Ovary (tissue), 9 donors: ENCODE results near the gene APP. TPM values are rescaled to one million over a fixed set of nuclear protein-coding genes. Genes with fewer than 3 reads are reported as not detected.

Source experiments
- DNase-seq, 5 donors: peaks; one replicate each; pipeline ENCODE4 v3.0.0-alpha.2; 2019 to 2020
- H3K27ac ChIP-seq, 2 donors: fragments of 200-600 bp; one replicate each; pipeline versions ENCODE4 v1.5.1 to v1.8.0; 2019 to 2022
- H3K27me3 ChIP-seq: fragments of 200-600 bp; one replicate; pipeline ENCODE4 v1.8.0; 2022
- H3K36me3 ChIP-seq: fragments of 200-600 bp; sonication (generic); one replicate; pipeline ENCODE4 v1.5.1; 2019
- H3K4me1 ChIP-seq: one replicate; pipeline ENCODE4 v1.8.1; 2013; ENCODE audit warnings: mild to moderate bottlenecking, moderate library complexity; ENCODE audit not compliant: insufficient read depth
- H3K4me3 ChIP-seq: fragments of 200-600 bp; sonication (generic); one replicate; pipeline ENCODE4 v1.5.1; 2017
- H3K9me3 ChIP-seq, 2 donors: fragments of 200-600 bp in 1 of 2; sonication (generic) in 1 of 2; one replicate each; pipeline versions ENCODE4 v1.5.1 to v1.8.1; 2013 to 2019; ENCODE audit warnings: mild to moderate bottlenecking in 1 of 2, moderate library complexity in 1 of 2
- CTCF ChIP-seq, 3 donors: fragments of 450-650 bp in 2 of 3; fragments of 200-600 bp in 1 of 3; IDR thresholded peaks; one replicate each; pipeline versions ENCODE4 v1.5.1 to v1.8.0; 2016 to 2022; ENCODE audit warnings: antibody characterized with exemption in 3 of 3, mild to moderate bottlenecking in 1 of 3
- EP300 ChIP-seq: sonication (generic); formaldehyde crosslinking; IDR thresholded peaks from one replicate; pipeline ENCODE4 v1.6.1; 2017; ENCODE audit warnings: antibody characterized with exemption
- POLR2A ChIP-seq: fragments of 450-650 bp; IDR thresholded peaks from one replicate; pipeline ENCODE4 v1.6.1; 2017; ENCODE audit warnings: antibody characterized with exemption, mild to moderate bottlenecking, moderate library complexity
- WGBS, 3 donors: extraction: QIAGEN DNeasy Blood & Tissue Kit in 1 of 3; methylation state at CpG; one replicate each; pipeline versions ENCODE4 v1.1.5 to v1.1.7; 2013 to 2017; 5-methylcytosine and 5-hydroxymethylcytosine counted together
- intact Hi-C, 4 donors: fragments of 100-400 bp; cut with DNase I; formaldehyde crosslinking; loops; one replicate each; pipeline versions ENCODE4 v1.11.0 to v1.15.1; 2022 to 2023
- polyA plus RNA-seq, 2 donors: library from polyadenylated mRNA; stranded (reverse); fragments of 200-250 nt in 1 of 2; fragments of 350-450 nt in 1 of 2; fragmentation: Illumina TruSeq in 1 of 2; extraction: RNeasy Lipid Tissue Mini Kit (QIAGEN cat#74804) in 1 of 2; gene quantifications; one replicate each; pipeline ENCODE4 v1.2.3, GENCODE V29; 2013 to 2014
- total RNA-seq, 7 donors: library from RNA; depleted of rRNA in 2 of 7; stranded (reverse); fragments of >200 nt in 2 of 7; fragmentation: NEBNext Ultra II Directional in 3 of 7; extraction: Animal tissue kit (Norgen Biotek cat#: 25700) in 3 of 7; gene quantifications; one replicate each; pipeline versions ENCODE4 v1.1.0 to v1.2.4, GENCODE V29; 2016 to 2023
- donor health status: DM: no; HTN: no; CAD: no; lungs with moderate emphysema.
- donor health status: DM: no; HTN: no; CAD: no.
- donor health status: Bipolar disorder and iron deficiency.
- donor health status: DM: yes; HTN: yes; CAD: no.
- donor health status: DM: no; HTN: no; CAD: no.
- donor health status: DM: yes; HTN: yes; CAD: no.

APP gene
- total and polyA plus RNA-seq, 9 donors, result 211 to 945 (median 364) TPM

- TF ChIP-seq POLR2A (no peak), EP300 (no peak), CTCF (IDR thresholded peaks at IDR 0.05) (no peak)
- no peak for DNase-seq
- WGBS, 3 donors, result 87 to 88% (median 87%) methylated on average over 4 of the region's 4 CpGs
- Histone ChIP-seq H3K36me3 (no peaks in the 10 kb centered on the region), H3K27me3 (no peaks in the 10 kb centered on the region), H3K27ac (no peak overlapping the region), H3K4me1 (peaks cover 7% of the 10 kb centered on the region), H3K9me3 (no peaks in the 10 kb centered on the region), H3K4me3 (no peak overlapping the region)
- intact Hi-C loops, result no loop called here
Observed at GRCh38 chr21:26154753-26155152, 15.8 kb downstream of the APP start.

GRCh38 chr21:26153758-26154157 lies 16.8 kb downstream of the APP start:
- no peak for DNase-seq
- TF ChIP-seq CTCF (IDR thresholded peaks at IDR 0.05), result no peak
- TF ChIP-seq EP300, result no peak
- no peak for TF ChIP-seq POLR2A
- intact Hi-C loops, result no loop called here

GRCh38 chr21:26148840-26149354 lies 21.7 kb downstream of the APP start:
- no peak overlapping the region for H3K27ac ChIP-seq
- no peaks in the 10 kb centered on the region for H3K9me3 ChIP-seq
- H3K4me3 ChIP-seq, result no peak overlapping the region
- no peak for TF ChIP-seq EP300
- no peak for TF ChIP-seq POLR2A
- TF ChIP-seq CTCF (IDR thresholded peaks at IDR 0.05), result no peak
- DNase-seq, result no peak
- H3K36me3 ChIP-seq, result no peaks in the 10 kb centered on the region
- H3K27me3 ChIP-seq, result no peaks in the 10 kb centered on the region
- peaks cover 6% of the 10 kb centered on the region for H3K4me1 ChIP-seq
- intact Hi-C loops, result no loop called here

More at GRCh38 chr21:26153758-26154157, 16.8 kb downstream of the APP start:
- Histone ChIP-seq H3K4me1 (peaks cover 5% of the 10 kb centered on the region), H3K36me3 (no peaks in the 10 kb centered on the region), H3K27ac (no peak overlapping the region), H3K4me3 (no peak overlapping the region), H3K9me3 (no peaks in the 10 kb centered on the region), H3K27me3 (no peaks in the 10 kb centered on the region)
- WGBS, 3 donors, result 39 to 46% (median 41%) methylated on average over 1 of the region's 1 CpG

GRCh38 chr21:26148071-26148839 lies 22.3 kb downstream of the APP start:
- Histone ChIP-seq H3K27ac (no peak overlapping the region), H3K4me3 (no peak overlapping the region), H3K27me3 (no peaks in the 10 kb centered on the region), H3K9me3 (no peaks in the 10 kb centered on the region), H3K4me1 (peaks cover 6% of the 10 kb centered on the region), H3K36me3 (no peaks in the 10 kb centered on the region)
- intact Hi-C loops, result no loop called here
- no peak for DNase-seq
- no peak for TF ChIP-seq EP300
- no peak for TF ChIP-seq CTCF (IDR thresholded peaks at IDR 0.05)
- no peak for TF ChIP-seq POLR2A
- 25 to 37% (median 29%) methylated on average over 3 of the region's 3 CpGs for WGBS, 3 donors
